Endometrium (tissue), 2 donors: ENCODE measurements around the gene CREB3L2.
"Not testable (repeated sequence)": the region's sequence is repeated elsewhere in the genome, so short reads cannot be mapped to it uniquely, and the experiment has no call there.

Experiments
- FAIRE-seq: peaks from 2 replicates; lab custom pipeline; 2012; peaks lifted over from hg19 to GRCh38; lab: Jason Lieb, UNC
- donor health status: control.
- donor health status: control.

Gene CREB3L2

DNA sequence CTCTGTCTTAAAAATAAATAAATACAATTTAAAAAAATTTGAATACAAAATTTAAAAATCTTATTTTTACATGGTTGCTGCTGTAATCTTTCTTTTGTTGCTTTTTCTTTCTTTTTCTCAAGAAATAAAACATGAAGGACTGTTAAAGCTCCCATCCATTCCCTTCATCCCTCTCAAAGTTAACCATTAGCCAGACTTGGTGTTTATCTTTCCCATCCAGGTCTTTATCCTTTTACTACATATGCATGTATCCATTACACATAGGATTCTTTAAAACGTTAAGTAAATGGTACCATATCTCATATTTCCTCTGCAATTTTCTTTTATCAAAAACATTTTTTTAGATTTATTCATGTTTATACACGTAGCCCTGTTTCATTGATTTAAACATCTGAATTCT is 70.1 kb downstream of the CREB3L2 start:
- no peak for FAIRE-seq

DNA sequence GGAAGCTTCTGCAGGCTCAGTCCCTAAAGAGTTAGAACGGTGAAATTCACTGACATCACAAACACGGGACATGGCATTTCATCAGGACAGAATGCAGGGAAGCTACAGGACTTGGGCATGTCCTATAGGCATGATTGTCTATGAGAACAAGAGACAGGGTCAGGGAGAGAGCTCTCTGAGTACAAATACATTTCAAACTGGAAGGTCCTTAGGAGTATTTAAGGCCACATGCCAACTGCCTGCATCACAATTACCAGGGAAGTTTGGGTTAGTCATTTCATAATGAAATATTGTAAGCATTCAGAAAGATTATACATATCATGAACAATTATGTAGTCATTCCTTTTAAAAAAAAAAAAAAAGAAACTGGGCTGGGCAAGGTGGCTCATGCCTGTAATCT is 71.3 kb downstream of the CREB3L2 start:
- FAIRE-seq: no peak

DNA sequence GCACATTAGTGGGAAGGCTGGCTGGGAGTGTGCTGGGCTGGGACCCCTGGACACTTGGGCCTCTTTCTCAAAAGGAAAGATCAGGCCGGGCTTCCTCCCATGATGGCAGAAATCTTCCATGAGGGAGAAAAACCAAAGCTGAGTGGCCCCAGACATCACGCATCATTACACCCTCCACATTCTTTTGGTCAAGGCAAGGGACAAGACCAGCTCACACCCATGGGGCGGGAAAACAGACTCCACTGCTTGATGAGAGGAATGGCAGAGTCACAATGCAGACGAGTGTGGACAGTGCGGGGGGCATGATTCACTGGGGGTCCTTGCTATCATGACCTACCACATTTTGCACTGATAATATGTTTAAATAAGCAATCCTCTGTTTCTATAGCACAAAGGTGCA is 73.3 kb downstream of the CREB3L2 start:
- no peak for FAIRE-seq

DNA sequence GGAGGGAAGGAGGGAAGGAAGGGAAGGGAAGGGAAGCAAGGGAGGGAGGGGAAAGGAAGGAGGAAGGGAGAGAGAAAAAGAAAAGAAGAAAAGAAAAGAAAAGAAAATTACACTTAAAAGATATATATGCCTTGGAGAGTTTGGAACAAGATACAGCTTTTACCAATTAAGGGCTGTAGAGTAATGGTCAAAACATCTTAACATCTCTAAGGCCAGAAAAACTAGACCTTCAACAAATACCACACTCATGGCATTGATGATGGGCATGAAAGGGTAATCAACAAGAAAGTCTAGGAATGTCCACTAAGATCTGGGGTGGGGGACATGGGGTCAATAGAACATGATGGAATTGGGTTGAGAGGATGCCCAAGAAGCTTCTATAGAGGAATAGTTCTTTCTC is 74.5 kb downstream of the CREB3L2 start:
- FAIRE-seq: no peak

DNA sequence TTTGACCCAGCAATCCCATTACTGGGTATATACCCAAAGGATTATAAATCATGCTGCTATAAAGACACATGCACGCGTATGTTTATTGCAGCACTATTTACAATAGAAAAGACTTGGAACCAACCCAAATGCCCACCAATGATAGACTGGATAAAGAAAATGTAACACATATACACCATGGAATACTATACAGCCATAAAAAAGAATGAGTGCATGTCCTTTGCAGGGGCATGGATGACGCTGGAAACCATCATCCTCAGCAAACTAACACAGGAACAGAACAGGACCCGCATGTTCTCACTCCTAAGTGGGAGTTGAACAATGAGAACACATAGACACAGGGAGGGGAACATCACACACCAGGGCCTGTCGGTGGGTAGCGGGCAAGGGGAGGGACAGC is 75.7 kb downstream of the CREB3L2 start:
- FAIRE-seq: not testable (repeated sequence)

DNA sequence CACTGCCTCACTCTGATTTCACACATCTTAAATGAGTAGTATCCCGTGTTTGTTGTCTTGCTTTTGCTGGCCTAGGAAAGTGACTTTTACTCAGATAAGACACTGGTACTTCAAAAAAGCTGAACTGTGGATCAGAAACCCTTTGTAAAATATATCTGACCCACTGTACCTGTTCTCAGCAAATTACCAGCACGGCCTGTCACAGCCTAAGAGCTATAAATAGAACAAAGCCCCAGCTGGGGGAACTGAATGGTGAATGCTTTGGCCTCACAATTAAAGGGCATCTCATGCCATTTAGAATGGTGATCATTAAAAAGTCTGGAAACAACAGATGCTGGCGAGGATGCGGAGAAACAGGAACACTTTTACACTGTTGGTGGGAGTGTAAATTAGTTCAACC is 76.1 kb downstream of the CREB3L2 start:
- FAIRE-seq: no peak

DNA sequence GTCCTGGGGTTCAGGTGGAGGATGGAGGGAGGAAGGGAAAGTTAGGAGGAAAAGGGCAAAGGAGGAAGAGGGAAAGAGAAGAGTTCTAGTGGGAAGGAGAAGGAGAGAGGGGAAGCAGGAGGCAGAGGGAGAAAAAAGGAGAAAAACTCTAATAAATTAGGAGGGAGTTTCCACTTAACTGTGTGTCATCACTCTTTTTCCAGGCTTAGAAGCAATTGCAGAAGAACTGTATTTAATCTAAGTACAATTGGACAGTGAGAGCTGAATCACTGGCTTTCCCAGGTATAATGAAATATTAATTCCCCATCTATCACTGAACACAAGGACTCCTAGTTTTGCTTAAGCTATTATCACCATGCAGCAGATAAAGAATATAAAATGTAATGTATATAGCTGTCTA is 76.8 kb downstream of the CREB3L2 start:
- no peak for FAIRE-seq

DNA sequence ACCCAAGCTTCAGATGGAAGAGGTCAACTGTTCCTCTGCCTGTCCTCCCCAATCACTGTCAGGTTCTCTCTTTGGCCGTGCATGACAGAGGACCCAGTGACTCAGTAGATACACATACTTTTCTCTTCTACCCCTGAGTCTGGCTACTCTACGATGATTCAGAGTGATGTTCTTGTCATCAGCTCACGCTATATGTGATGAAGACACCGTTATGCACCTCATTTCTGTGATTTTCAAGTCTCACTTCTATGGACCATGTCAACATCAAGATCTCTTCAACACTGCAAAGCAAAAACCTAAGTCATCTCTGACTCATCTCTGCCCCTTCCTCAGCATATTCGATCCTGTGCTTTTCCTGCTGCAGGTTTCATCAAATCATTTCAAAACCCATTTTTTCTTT is 78.5 kb downstream of the CREB3L2 start:
- no peak for FAIRE-seq

DNA sequence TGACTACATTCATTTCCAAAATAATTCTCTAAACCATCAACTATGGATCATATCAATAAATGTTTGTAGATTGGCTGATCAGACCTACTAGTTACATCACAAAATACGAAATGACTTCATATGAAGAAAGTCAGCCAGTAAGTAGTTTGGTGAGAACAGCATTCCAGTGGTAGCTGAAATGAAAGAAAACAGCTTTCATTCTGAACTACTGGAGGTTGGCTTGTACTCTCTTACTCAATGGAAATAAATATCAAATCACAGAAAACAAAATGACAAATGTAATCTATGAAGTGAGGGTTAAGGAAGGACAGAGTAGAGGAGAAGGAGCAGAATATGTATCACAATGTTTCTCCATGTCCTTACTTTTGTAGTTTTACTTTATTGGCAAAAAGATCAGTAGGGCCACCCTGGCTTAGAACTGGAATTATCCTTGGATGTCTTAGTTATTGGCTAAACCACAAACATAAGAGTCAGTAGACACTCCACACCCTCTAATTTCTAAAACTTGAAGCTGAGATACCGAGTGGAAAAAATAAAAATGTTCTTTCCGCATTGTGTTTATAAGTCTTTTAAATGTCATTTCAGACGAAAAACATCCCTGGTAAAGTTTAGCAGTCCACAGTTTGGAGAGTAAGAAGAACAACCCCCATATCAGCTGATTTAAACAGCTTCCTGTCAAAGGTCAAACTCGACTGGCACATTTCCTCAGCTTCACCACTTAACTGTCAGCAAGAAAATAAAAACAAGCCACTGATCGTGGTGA is 81.1 kb downstream of the CREB3L2 start:
- FAIRE-seq: no peak

DNA sequence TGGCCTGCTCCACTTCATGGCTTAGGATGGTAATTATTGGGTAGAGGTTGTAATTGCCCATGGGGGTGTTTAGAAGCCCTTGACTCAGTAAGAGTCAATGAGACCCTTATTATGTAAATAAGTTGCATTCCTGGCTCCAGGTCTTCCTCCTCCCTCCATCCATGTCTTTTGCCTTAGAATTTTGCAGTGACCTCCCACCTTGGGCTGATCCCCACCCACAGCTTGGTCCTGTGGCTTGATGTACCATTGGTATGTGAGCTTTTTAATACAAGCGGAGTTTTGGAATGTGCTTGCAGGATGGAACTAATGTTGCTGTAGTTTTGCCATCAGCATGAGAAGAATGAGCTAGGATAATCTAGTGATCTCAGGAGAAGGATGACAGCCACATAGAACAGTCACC is 81.9 kb downstream of the CREB3L2 start:
- FAIRE-seq: no peak

DNA sequence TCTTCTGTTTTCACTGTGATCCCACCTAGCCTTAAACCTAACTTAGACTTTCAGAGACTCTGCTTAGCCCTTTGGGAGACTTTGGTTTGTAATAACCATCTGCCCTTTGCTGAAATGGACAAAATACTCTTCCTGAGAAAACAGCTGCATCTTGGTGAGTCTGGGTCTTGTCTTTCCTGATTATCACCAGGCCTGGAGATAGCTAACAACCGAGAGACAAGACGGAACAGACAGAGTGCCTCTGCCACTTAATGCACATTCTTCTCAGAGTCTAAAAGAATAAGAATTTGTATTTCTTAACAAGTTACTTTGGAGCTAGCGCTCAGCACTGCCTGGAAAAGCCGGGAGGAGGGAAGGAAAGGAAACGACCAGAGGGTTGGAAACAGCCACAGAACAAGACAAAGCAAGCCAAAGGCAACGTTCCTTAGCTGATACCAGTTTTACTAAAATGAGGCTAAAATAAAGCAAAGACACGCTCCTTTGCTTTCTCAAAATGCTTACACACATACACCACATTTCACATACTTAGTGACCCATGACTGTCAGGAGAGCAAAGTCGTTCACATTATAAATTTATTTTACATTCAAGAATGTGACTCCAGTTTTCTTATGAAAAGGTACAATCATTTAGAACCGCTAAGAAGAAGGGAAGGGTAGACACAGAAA is 84.8 kb downstream of the CREB3L2 start:
- FAIRE-seq: no peak

DNA sequence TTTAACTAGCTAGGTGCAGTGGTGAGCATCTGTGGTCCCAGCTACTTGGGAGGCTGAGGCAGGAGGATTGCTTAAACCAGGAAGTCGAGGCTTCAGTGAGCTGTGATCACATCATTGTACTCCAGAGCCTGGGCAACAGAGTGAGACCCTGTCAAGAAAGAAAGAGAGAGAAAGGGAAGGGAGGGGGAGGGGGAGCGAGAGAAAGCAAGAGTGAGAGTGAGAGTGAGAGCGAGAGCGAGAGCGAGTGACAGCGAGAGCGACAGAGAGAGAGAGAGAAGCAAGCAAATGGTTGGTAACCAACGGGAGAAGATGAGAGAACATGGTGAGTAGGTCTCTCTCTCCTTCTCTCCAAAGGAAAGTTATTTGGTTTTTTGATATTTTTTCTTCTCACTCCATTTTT is 85.3 kb downstream of the CREB3L2 start:
- FAIRE-seq: no peak

DNA sequence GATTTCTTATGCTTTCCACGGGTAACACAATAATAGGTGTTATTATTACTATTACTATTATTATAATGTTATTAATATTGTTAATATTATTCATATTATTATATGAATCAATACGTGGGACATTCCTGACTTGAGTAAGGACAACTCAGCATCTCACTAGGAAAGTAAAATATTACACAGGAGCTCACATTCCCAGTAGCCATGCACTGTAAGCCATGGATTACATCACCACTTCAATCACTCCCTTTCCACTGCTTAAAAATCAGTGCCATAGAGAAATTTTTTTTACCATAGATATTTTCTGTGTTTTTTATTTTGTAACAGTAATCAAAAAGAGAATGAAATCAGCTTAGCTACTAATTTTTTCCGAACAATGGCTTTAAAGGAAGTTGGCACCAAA is 86.6 kb downstream of the CREB3L2 start:
- no peak for FAIRE-seq

DNA sequence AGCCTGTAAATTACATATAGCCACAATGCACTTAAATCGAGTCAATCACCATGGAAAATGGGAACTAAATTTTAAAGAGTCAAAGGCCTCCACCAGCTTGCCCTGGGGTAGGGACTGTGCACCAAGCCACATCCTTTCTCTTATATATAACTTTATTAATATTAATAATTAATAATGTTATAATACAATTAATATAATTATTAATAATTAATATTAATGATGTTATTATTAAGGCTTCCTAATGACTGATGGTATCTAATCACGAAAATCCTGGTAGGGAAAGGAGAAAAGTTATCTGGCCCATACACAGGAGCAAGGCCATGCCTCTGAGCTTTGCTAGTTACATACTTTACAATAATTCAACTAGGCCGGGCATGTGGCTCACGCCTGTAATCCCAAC is 87.9 kb downstream of the CREB3L2 start:
- no peak for FAIRE-seq

DNA sequence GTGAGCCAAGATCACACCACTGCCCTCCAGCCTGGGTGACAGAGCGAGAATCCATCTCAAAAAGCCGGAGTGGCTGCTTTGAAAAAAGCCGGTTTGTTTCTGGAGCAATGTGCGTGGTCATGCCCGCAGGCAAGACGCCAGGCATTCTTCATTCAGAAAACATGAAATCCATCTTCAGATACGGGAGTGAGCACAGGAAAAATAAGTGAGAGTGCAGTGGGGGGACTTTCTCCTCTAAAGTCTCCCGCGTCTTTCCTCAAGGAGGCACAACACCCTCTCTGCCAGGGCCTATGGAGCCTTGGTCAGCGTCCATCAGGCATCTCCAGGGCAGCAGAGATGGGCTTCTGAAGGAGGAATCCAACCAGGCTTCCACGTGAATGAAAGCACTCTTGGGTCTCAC is 92.8 kb downstream of the CREB3L2 start:
- FAIRE-seq: no peak

DNA sequence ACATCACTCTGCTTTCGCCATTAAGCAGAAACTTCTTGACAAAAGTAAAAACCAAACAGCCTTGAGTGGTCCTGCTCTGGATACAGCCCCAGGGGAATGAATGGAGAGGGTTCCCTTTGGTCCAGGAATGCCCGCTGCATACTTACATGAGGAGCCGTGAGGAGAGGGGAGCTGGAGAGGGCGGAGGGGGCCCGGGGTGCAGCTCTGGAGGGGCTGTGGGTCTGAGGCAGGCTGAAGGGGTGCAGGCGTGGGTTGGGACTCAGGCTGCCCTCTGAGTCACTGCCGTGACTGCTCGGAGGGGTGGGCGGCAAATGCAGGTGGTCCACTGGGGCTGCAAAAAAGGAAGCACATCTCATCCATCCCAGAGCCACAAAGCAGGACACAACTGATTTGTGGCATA is 93.8 kb downstream of the CREB3L2 start:
- FAIRE-seq: no peak

DNA sequence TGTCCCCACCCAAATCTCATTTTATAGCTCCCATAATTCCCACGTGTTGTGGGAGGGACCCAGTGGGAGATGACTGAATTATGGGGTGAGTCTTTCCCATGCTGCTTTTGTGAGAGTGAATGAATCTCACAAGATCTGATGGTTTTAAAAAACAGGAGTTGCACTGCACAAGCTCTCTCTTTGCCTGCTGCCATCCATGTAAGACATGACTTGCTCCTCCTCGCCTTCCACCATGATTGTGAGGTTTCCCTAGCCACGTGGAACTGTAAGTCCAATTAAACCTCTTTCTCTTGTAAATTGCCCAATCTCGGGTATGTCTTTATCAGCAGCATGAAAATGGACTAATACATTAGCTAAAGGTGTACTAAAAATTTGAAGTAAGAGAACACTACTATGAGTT is 95.2 kb downstream of the CREB3L2 start:
- FAIRE-seq: not testable (repeated sequence)

DNA sequence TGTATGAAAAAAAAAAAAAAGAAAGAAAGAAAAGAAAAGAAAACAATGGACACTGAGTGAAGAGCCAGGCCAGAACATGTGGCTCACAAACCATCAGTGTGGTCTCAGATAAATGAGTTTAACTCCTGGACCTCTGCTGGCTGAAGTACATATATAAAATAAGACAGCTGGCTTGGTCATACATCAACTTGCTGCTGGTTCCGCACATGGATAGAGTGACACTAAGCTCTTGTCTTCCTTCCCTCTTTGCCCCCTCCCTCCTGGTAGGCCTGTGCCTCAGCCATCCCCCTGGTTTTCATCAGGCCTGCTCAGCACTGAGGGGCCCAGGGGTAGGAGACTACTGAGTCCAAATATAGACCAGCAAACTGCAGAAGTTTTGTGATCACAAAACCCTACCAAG is 97.1 kb downstream of the CREB3L2 start:
- FAIRE-seq: no peak

DNA sequence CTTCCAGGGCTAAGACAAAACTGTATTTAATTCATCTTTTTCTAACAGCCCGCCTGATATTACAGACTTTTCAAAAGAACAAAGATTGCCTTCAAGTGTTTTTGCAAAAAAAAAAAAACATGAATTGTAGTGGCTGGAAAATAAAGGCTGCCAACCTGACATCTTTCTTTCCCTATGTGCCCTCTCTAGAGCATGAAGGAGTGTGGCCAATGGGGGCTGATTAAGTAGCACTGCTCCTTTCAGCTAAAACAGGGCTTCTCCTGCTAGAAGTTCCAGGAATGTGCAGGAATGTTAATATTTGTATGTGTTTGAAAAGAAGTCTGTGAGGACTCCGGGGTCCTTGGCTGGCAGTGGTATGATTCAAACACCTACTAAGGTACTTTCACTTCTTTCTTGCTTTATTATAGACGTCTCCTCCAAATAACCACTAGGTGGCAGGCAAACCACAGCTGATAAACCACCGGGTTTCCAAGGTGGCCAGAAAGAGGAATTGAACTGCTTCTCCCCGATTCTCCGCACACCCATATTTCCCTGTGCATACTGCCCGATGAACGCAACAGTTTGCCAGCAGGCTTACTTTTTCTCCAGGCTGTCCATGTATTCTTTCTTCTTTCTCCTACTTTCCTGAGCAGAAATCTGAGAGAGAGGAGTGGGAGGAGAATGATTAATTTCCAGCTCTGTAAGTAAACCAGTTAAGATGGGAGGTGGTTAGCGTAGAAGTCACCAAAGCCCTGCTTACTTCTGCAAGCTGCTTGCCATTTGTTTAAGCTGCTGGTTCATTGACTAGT is 98.3 kb downstream of the CREB3L2 start:
- FAIRE-seq: no peak

DNA sequence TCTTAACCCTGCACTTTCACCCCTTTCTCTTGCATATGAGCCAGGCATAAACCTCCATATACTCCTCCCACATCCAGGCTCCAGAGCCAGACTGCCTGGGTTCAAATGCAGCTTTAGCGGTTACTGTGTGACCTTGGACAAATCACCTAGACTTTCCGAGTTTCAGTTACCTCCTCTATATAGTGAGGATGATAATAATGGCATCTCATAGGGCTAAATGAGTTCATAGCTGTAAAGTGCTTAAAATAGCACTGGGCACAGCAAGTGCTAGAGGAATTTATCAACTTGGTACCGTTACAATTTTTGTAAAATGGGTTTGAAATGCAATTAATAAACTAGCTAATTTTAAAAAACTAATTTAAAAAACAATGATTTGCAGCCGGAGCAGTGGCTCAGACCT is 101.7 kb downstream of the CREB3L2 start:
- FAIRE-seq: no peak

DNA sequence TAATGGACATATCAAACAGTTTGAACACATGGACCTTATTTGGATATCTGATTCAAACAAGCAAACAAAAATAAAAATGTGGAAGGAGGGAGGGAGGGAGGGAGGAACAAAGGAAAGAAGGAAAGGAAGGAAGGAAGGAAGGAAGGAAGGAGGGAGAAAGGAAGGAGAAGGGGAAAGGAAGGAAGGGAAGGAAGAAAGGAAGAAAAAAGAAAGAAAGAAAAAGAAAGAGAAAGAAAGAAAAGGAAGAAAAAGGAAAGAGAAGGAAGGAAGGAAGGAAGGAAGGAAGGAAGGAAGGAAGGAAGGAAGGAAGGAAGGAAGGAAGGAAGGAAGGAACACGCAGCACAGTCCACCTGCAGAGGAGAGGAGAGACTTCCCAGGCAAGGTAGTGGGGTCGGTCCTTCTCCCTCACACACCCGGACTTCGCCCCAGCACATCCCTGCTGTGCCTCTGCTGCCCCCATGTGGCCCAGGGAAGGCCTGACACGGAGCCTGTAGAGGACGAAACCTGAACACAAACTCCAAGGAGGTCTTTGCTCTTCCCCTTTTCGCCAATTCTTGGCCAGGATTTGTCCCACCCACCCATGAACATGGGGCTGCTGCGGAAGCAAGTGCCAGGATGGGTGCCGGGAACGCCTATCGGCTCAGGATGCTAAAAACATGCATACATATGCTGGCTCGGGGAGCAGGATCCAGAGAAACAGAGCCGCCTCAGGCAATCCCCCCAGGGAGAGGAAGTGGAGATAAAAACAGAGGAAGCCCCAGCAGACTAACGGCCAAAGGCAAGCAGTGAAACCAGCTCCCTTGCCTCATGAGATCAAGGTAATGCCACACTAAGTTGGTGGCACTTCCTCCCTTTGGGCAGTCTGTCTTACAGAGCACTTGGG is 102.8 kb downstream of the CREB3L2 start:
- no peak for FAIRE-seq
